GM23248 (cell line): ENCODE data around the gene NOTUM. TPM values are rescaled to one million over a fixed set of nuclear protein-coding genes. Genes with fewer than 3 reads are reported as not detected.

ENCODE experiments used
- DNase-seq: peaks from one replicate; pipeline ENCODE4 v3.0.0-alpha.2; 2015
- H2AFZ ChIP-seq: fragments of 200-600 bp; sonication (generic); 2 replicates; pipeline ENCODE4 v1.6.1; 2016; ENCODE audit warnings: antibody characterized with exemption
- H3F3A ChIP-seq: fragments of 200-600 bp; sonication (generic); 2 replicates; pipeline ENCODE4 v1.6.1; 2016; ENCODE audit warnings: mild to moderate bottlenecking, antibody characterized with exemption, mixed run types; ENCODE audit not compliant: insufficient read depth
- H3K27ac ChIP-seq: fragments of 200-600 bp; sonication (generic); 2 replicates; pipeline ENCODE4 v1.5.1; 2016; ENCODE audit warnings: mild to moderate bottlenecking
- H3K27me3 ChIP-seq: fragments of 200-600 bp; sonication (generic); replicated peaks from 2 replicates; pipeline ENCODE4 v1.6.1; 2016; ENCODE audit warnings: mild to moderate bottlenecking; ENCODE audit not compliant: insufficient read depth
- H3K36me3 ChIP-seq: fragments of 200-600 bp; sonication (generic); 2 replicates; pipeline ENCODE4 v1.6.1; 2016; ENCODE audit warnings: low read depth, mild to moderate bottlenecking
- H3K4me1 ChIP-seq: fragments of 200-600 bp; sonication (generic); 2 replicates; pipeline ENCODE4 v1.6.1; 2016; ENCODE audit warnings: mild to moderate bottlenecking; ENCODE audit not compliant: insufficient read depth
- H3K4me2 ChIP-seq: fragments of 200-600 bp; sonication (generic); one replicate; pipeline ENCODE4 v1.6.1; 2016; ENCODE audit warnings: mild to moderate bottlenecking; ENCODE audit not compliant: unreplicated experiment
- H3K4me3 ChIP-seq: fragments of 200-600 bp; sonication (generic); 2 replicates; pipeline ENCODE4 v1.5.1; 2016; ENCODE audit warnings: mild to moderate bottlenecking
- H3K79me2 ChIP-seq: fragments of 200-600 bp; sonication (generic); 2 replicates; pipeline ENCODE4 v1.6.1; 2016; ENCODE audit warnings: mild to moderate bottlenecking; ENCODE audit not compliant: insufficient read depth
- H3K9ac ChIP-seq: fragments of 200-600 bp; sonication (generic); 2 replicates; pipeline ENCODE4 v1.6.1; 2016; ENCODE audit warnings: mild to moderate bottlenecking
- H3K9me2 ChIP-seq: fragments of 200-600 bp; sonication (generic); 2 replicates; pipeline ENCODE4 v1.6.1; 2016; ENCODE audit warnings: mixed run types, mild to moderate bottlenecking, moderate library complexity; ENCODE audit not compliant: insufficient read depth
- H3K9me3 ChIP-seq: fragments of 200-600 bp; sonication (generic); one replicate; pipeline ENCODE4 v1.6.1; 2017; ENCODE audit warnings: low read depth
- H4K20me1 ChIP-seq: fragments of 200-600 bp; sonication (generic); 2 replicates; pipeline ENCODE4 v1.6.0; 2016; ENCODE audit not compliant: insufficient read depth
- EZH2 ChIP-seq: fragments of 200-600 bp; sonication (generic); IDR thresholded peaks from 2 replicates; pipeline ENCODE4 v1.6.1; 2018; ENCODE audit warnings: antibody characterized with exemption, mild to moderate bottlenecking; ENCODE audit not compliant: insufficient read depth, poor library complexity, severe bottlenecking
- EZH2phosphoT487 ChIP-seq: fragments of 200-600 bp; sonication (generic); IDR thresholded peaks from 2 replicates; pipeline ENCODE4 v1.6.1; 2018; ENCODE audit warnings: antibody characterized with exemption, moderate library complexity, mild to moderate bottlenecking, low read depth; ENCODE audit not compliant: insufficient read depth
- whole genome bisulfite sequencing, 2 experiments: methylation state at CpG; one replicate each; pipeline ENCODE4 v1.1.6; 2015 to 2017; ENCODE audit warnings: low lambda C conversion rate in 2 of 2, low coverage in 1 of 2; ENCODE audit errors: missing lambda C conversion rate in 2 of 2; 5-methylcytosine and 5-hydroxymethylcytosine counted together
- in situ Hi-C: fragments of 300-500 bp; cut with MboI; formaldehyde crosslinking; loops from 2 replicates; pipeline ENCODE4 v1.15.0; 2020
- polyA plus RNA-seq: library from polyadenylated mRNA; unstranded; fragments of >200 nt; fragmentation: Nextera tagmentation; extraction: Ambion mirVana; gene quantifications from 2 replicates; pipeline ENCODE4 v1.2.1, GENCODE V29; 2016
- total RNA-seq: library from RNA; depleted of rRNA; stranded (reverse); fragments of >200 nt; shearing (Covaris generic); gene quantifications from 2 replicates; pipeline ENCODE4 v1.2.3, GENCODE V29; 2014

Gene NOTUM
- total and polyA plus RNA-seq, 2 experiments from 2014 or later = not detected

- TF ChIP-seq EZH2phosphoT487 = no peak
- peak; percentile 42 for TF ChIP-seq EZH2
- Histone ChIP-seq H3K4me2 (no peak overlapping the region), H3K27me3 (peaks cover 20% of the 10 kb centered on the region), H3K36me3 (no peaks in the 10 kb centered on the region), H4K20me1 (no peaks in the 10 kb centered on the region), H2AFZ (no peak overlapping the region), H3K9me3 (no peaks in the 10 kb centered on the region), H3F3A (peaks cover 13% of the 10 kb centered on the region), H3K9ac (no peak overlapping the region), H3K79me2 (no peaks in the 10 kb centered on the region), H3K4me3 (no peak overlapping the region), H3K4me1 (peaks cover 13% of the 10 kb centered on the region; the same call in 1 of the 2 replicates), H3K9me2 (no peaks in the 10 kb centered on the region), H3K27ac (no peak overlapping the region)
- in situ Hi-C loops = no loop called here
- 27 to 29% methylated on average over 50 to 82 of the region's 82 CpGs for WGBS, 2 experiments
- no peak for DNase-seq
Observed at GRCh38 chr17:81961521-81962498, 823 bp upstream of the NOTUM start.

- in situ Hi-C loops = no loop called here
- no peak for DNase-seq
- TF ChIP-seq EZH2 (peak; percentile 95), EZH2phosphoT487 (peak; percentile 71)
- Histone ChIP-seq H3K9ac (no peak overlapping the region), H3K9me2 (no peaks in the 10 kb centered on the region), H4K20me1 (no peaks in the 10 kb centered on the region), H3K4me3 (peak overlapping the region; percentile 34; the same call in 1 of the 2 replicates), H3K79me2 (no peaks in the 10 kb centered on the region), H3K27me3 (peaks cover 20% of the 10 kb centered on the region), H3K4me2 (no peak overlapping the region), H3K36me3 (no peaks in the 10 kb centered on the region), H2AFZ (peak overlapping the region; percentile 23; the same call in 1 of the 2 replicates), H3K27ac (no peak overlapping the region), H3F3A (peaks cover 13% of the 10 kb centered on the region), H3K9me3 (no peaks in the 10 kb centered on the region), H3K4me1 (peaks cover 10% of the 10 kb centered on the region; the same call in 1 of the 2 replicates)
- 3 to 5% methylated on average over 78 to 83 of the region's 98 CpGs for WGBS, 2 experiments
Observed at GRCh38 chr17:81960130-81960958, 643 bp downstream of the NOTUM start.

- no peak overlapping the region for H3K4me2 ChIP-seq
- DNase-seq = peak; percentile 73
- in situ Hi-C loops = no loop called here
Observed at GRCh38 chr17:81959362-81960129, 1.4 kb downstream of the NOTUM start.

More at GRCh38 chr17:81959362-81960129, 1.4 kb downstream of the NOTUM start:
- WGBS, 2 experiments = 7 to 12% methylated on average over 22 to 51 of the region's 112 CpGs
- peak overlapping the region; percentile 23; the same call in 1 of the 2 replicates for H2AFZ ChIP-seq
- H3K9ac ChIP-seq = no peak overlapping the region
- no peaks in the 10 kb centered on the region for H3K36me3 ChIP-seq
- peak overlapping the region; percentile 34; the same call in 1 of the 2 replicates for H3K4me3 ChIP-seq
- H3F3A ChIP-seq = peaks cover 7% of the 10 kb centered on the region
- no peaks in the 10 kb centered on the region for H3K9me3 ChIP-seq
- 0 out of 2 replicates have a peak, but pooled peaks cover 2% of the 10 kb centered on the region for H3K4me1 ChIP-seq
- H3K27ac ChIP-seq = no peak overlapping the region
- no peaks in the 10 kb centered on the region for H4K20me1 ChIP-seq
- no peaks in the 10 kb centered on the region for H3K79me2 ChIP-seq
- H3K27me3 ChIP-seq = peaks cover 20% of the 10 kb centered on the region
- no peak for TF ChIP-seq EZH2
- TF ChIP-seq EZH2phosphoT487 = no peak
- no peaks in the 10 kb centered on the region for H3K9me2 ChIP-seq
